Trophoblast cell (in vitro differentiated cells and primary cell): Measurements from ENCODE around the gene TMEM150A.

Source experiments
- DNase-seq, 2 donors: peaks; one replicate each; pipeline ENCODE4 v3.0.0-alpha.2; 2016
- H2AFZ ChIP-seq: 2 replicates; pipeline ENCODE4 v1.6.1; 2013; ENCODE audit warnings: low read length, moderate library complexity, mild to moderate bottlenecking; ENCODE audit not compliant: insufficient read depth, poor library complexity
- H2AK5ac ChIP-seq: 2 replicates; pipeline ENCODE4 v1.6.1; 2013; ENCODE audit warnings: mild to moderate bottlenecking, low read length
- H2BK120ac ChIP-seq: 2 replicates; pipeline ENCODE4 v1.6.1; 2013; ENCODE audit warnings: low read length, mild to moderate bottlenecking, moderate library complexity; ENCODE audit not compliant: insufficient read depth, poor library complexity
- H2BK12ac ChIP-seq: 2 replicates; pipeline ENCODE4 v1.6.1; 2013; ENCODE audit warnings: mild to moderate bottlenecking, low read length, moderate library complexity
- H2BK5ac ChIP-seq: 2 replicates; pipeline ENCODE4 v1.6.1; 2013; ENCODE audit warnings: low read length, low read depth, moderate library complexity, mild to moderate bottlenecking; ENCODE audit not compliant: poor library complexity
- H3K14ac ChIP-seq: 2 replicates; pipeline ENCODE4 v1.6.1; 2013; ENCODE audit warnings: mild to moderate bottlenecking, low read length
- H3K18ac ChIP-seq: 2 replicates; pipeline ENCODE4 v1.6.1; 2013; ENCODE audit warnings: mild to moderate bottlenecking, low read length
- H3K23ac ChIP-seq: 2 replicates; pipeline ENCODE4 v1.6.1; 2013; ENCODE audit warnings: low read length
- H3K27ac ChIP-seq: 2 replicates; pipeline ENCODE4 v1.5.1; 2013; ENCODE audit warnings: low read depth, mild to moderate bottlenecking, inconsistent platforms, low read length, moderate library complexity
- H3K27me3 ChIP-seq: 2 replicates; pipeline ENCODE4 v1.6.1; 2013; ENCODE audit warnings: inconsistent platforms, mild to moderate bottlenecking, low read length, moderate library complexity; ENCODE audit not compliant: insufficient read depth
- H3K36me3 ChIP-seq, 2 experiments: 1 replicate in 1 of 2; 2 replicates in 1 of 2; pipeline ENCODE4 v1.6.1; 2013; ENCODE audit warnings: low read length in 2 of 2, mild to moderate bottlenecking in 2 of 2, moderate library complexity in 1 of 2; ENCODE audit not compliant: insufficient read depth in 2 of 2, control insufficient read depth in 1 of 2
- H3K4ac ChIP-seq: 2 replicates; pipeline ENCODE4 v1.6.1; 2013; ENCODE audit warnings: low read depth, mild to moderate bottlenecking, low read length, moderate library complexity
- H3K4me1 ChIP-seq, 2 experiments: 1 replicate in 1 of 2; 2 replicates in 1 of 2; pipeline ENCODE4 v1.6.1; 2013; ENCODE audit warnings: low read length in 2 of 2, mild to moderate bottlenecking in 2 of 2, moderate library complexity in 1 of 2; ENCODE audit not compliant: insufficient read depth in 2 of 2, control insufficient read depth in 1 of 2
- H3K4me2 ChIP-seq: 2 replicates; pipeline ENCODE4 v1.6.1; 2013; ENCODE audit warnings: inconsistent platforms, mild to moderate bottlenecking, low read length, moderate library complexity
- H3K4me3 ChIP-seq: 2 replicates; pipeline ENCODE4 v1.5.1; 2013; ENCODE audit warnings: mild to moderate bottlenecking, low read depth, low read length, inconsistent platforms
- H3K79me1 ChIP-seq: one replicate; pipeline ENCODE4 v1.6.1; 2013; ENCODE audit warnings: low read length
- H3K79me2 ChIP-seq: 2 replicates; pipeline ENCODE4 v1.6.1; 2013; ENCODE audit warnings: low read length, mild to moderate bottlenecking; ENCODE audit not compliant: control insufficient read depth, insufficient read depth, poor library complexity
- H3K9ac ChIP-seq: 2 replicates; pipeline ENCODE4 v1.6.1; 2013; ENCODE audit warnings: mild to moderate bottlenecking, low read length
- H3K9me3 ChIP-seq: 2 replicates; pipeline ENCODE4 v1.6.1; 2013; ENCODE audit warnings: low read depth, mild to moderate bottlenecking, control low read depth, inconsistent platforms, low read length; ENCODE audit not compliant: insufficient read depth
- H4K12ac ChIP-seq: 2 replicates; pipeline ENCODE4 v1.6.1; 2013; ENCODE audit warnings: low read depth, mild to moderate bottlenecking, low read length, moderate library complexity
- H4K8ac ChIP-seq: 2 replicates; pipeline ENCODE4 v1.6.1; 2013; ENCODE audit warnings: low read depth, mild to moderate bottlenecking, low read length, moderate library complexity
- H4K91ac ChIP-seq: one replicate; pipeline ENCODE4 v1.6.1; 2013; ENCODE audit warnings: low read depth, mild to moderate bottlenecking, low read length, moderate library complexity
- whole genome bisulfite sequencing: extraction: QIAGEN DNeasy Blood & Tissue Kit; methylation state at CpG from one replicate; pipeline ENCODE4 v1.1.7; 2013; ENCODE audit warnings: missing lambda C conversion rate; ENCODE audit not compliant: insufficient read length, insufficient coverage; ENCODE audit errors: extremely low coverage; 5-methylcytosine and 5-hydroxymethylcytosine counted together

Gene TMEM150A

DNA sequence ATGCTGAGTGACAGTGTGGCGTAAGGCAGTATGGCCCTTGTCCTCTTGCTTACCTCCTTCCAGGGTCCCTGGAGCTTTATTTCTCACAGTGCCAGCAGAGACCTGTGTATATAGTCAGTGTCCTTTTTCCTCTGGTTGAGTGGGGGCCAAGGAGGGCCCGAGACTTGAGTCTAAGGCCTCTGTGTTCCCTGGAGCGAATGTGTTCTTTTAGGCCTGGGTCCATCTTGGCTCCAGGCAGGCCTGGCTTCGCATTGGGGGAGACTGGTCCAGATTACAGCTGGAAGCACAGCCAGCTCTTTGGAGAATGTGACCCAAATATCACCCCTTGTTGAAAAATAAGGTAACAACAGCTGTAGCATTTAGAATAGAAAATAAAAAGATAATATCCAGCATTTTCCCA lies 13.3 kb downstream of the TMEM150A start:
- Histone ChIP-seq H2BK12ac (no peak overlapping the region), H3K79me2 (no peaks in the 10 kb centered on the region), H2BK5ac (no peak overlapping the region), H4K91ac (no peak overlapping the region), H4K12ac (no peak overlapping the region), H3K4me3 (no peak overlapping the region), H3K27me3 (no peaks in the 10 kb centered on the region), H3K23ac (no peak overlapping the region), H2AK5ac (no peak overlapping the region), H3K14ac (no peak overlapping the region), H3K9ac (no peak overlapping the region), H3K9me3 (no peaks in the 10 kb centered on the region), H3K4ac (no peak overlapping the region), H3K4me1 (peaks cover 23 to 31% of the 10 kb centered on the region in 2 experiments), H3K79me1 (peaks cover 4% of the 10 kb centered on the region), H4K8ac (no peak overlapping the region), H3K18ac (no peak overlapping the region), H2AFZ (no peak overlapping the region), H3K4me2 (no peak overlapping the region), H2BK120ac (no peak overlapping the region), H3K27ac (no peak overlapping the region), H3K36me3 (no peaks in the 10 kb centered on the region)
- DNase-seq = no peak
- no CpG with 5 or more reads among the region's 4 CpGs for WGBS

DNA sequence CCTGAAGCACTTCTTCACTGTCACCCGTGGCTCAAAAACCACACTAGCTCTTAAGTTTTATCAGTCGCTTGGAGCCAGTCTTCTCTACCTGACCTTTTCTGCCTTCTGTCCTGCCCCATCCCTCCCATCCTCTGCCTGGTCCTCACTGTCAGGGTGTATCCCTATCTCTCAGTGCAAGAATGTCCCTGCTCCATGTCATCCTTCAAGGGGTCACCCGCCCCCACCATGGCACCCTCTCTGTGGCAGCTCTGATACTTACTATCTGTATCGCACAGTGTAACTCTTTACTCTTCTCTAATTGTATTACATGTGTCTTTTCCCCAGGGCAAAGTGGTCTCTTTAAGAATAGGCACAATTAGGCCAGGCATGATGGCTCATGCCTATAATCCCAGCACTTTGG lies 13.9 kb downstream of the TMEM150A start:
- peaks cover 4% of the 10 kb centered on the region for H3K79me1 ChIP-seq
- no peak overlapping the region for H3K4me2 ChIP-seq
- no peak overlapping the region for H4K12ac ChIP-seq
- H3K79me2 ChIP-seq = no peaks in the 10 kb centered on the region
- H3K23ac ChIP-seq = no peak overlapping the region
- no peak overlapping the region for H4K91ac ChIP-seq
- no peak overlapping the region for H3K18ac ChIP-seq
- H3K4me1 ChIP-seq = peaks cover 23 to 31% of the 10 kb centered on the region in 2 experiments
- H3K9me3 ChIP-seq = no peaks in the 10 kb centered on the region
- H3K9ac ChIP-seq = no peak overlapping the region
- no peak overlapping the region for H2BK5ac ChIP-seq
- H3K27me3 ChIP-seq = no peaks in the 10 kb centered on the region
- no peak overlapping the region for H3K4ac ChIP-seq
- no peak overlapping the region for H2AK5ac ChIP-seq
- H4K8ac ChIP-seq = no peak overlapping the region
- no peak overlapping the region for H3K14ac ChIP-seq
- no peaks in the 10 kb centered on the region for H3K36me3 ChIP-seq
- H2AFZ ChIP-seq = no peak overlapping the region
- no peak overlapping the region for H2BK12ac ChIP-seq
- no peak overlapping the region for H3K4me3 ChIP-seq
- H3K27ac ChIP-seq = no peak overlapping the region
- no peak for DNase-seq
- H2BK120ac ChIP-seq = no peak overlapping the region
- no CpG with 5 or more reads among the region's 4 CpGs for WGBS

DNA sequence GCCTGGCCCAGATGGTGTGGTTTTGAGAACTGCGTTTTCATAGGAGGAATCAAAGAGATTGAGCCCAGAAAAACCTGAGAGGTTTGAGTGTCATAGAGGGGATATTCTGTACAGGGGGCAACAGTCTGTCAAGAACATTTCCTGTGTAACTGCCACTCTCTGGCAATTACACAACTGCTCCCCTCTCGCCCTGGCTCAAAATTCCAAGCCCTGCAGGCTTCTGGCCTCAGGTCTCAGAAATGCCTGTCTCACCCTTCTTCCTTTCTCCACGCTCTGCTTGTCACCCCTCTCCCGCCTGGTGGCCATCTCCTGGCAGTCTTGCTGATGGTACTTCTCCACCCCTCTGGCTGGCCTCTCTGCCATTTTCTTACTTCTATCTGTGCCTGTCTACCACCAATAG lies 14.3 kb downstream of the TMEM150A start:
- Histone ChIP-seq H2AK5ac (no peak overlapping the region), H3K27ac (peak overlapping the region; percentile 9), H4K12ac (no peak overlapping the region), H4K91ac (no peak overlapping the region), H2BK120ac (no peak overlapping the region), H3K9me3 (no peaks in the 10 kb centered on the region), H3K18ac (no peak overlapping the region), H3K14ac (no peak overlapping the region), H2BK12ac (no peak overlapping the region), H3K27me3 (no peaks in the 10 kb centered on the region), H3K4me1 (peaks cover 23 to 31% of the 10 kb centered on the region in 2 experiments), H3K4me3 (no peak overlapping the region), H3K9ac (no peak overlapping the region), H2BK5ac (no peak overlapping the region), H4K8ac (no peak overlapping the region), H3K36me3 (no peaks in the 10 kb centered on the region), H3K4ac (no peak overlapping the region), H3K4me2 (no peak overlapping the region), H3K79me2 (no peaks in the 10 kb centered on the region), H3K23ac (no peak overlapping the region), H2AFZ (no peak overlapping the region), H3K79me1 (peaks cover 4% of the 10 kb centered on the region)
- no CpG with 5 or more reads among the region's 4 CpGs for WGBS
- peak; percentile 34 to 50 for DNase-seq

DNA sequence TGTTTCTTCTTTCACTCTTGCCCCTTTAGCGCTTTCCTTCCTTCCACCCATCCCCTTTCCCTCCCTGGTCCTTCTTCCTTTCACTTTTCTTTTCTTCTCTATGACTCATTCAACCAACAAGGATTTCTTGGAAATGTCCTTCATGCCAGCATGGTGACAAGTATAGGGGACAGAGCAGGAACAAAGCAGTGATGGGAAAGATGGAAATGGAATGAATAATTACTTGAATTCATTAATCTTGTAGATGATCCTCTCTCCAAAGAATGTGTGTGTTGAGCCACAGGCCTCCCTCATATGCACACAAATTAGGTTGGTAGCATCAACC lies 16.8 kb downstream of the TMEM150A start:
- Histone ChIP-seq H3K23ac (no peak overlapping the region), H3K9me3 (no peaks in the 10 kb centered on the region), H3K4me1 (peaks cover 23 to 27% of the 10 kb centered on the region in 2 experiments), H2BK5ac (no peak overlapping the region), H2AK5ac (no peak overlapping the region), H3K9ac (no peak overlapping the region), H4K12ac (no peak overlapping the region), H3K4me3 (no peak overlapping the region), H3K79me1 (peaks cover 4% of the 10 kb centered on the region), H3K4ac (no peak overlapping the region), H3K36me3 (peaks cover 7 to 8% of the 10 kb centered on the region in 2 experiments), H3K18ac (no peak overlapping the region), H3K27ac (no peak overlapping the region), H3K27me3 (no peaks in the 10 kb centered on the region), H3K14ac (no peak overlapping the region), H3K79me2 (no peaks in the 10 kb centered on the region), H4K91ac (no peak overlapping the region), H2AFZ (no peak overlapping the region), H4K8ac (no peak overlapping the region), H2BK120ac (no peak overlapping the region), H2BK12ac (no peak overlapping the region), H3K4me2 (no peak overlapping the region)
- no CpG with 5 or more reads among the region's 1 CpG for WGBS
- DNase-seq = peak; percentile 73 to 93
